Measurements from ENCODE around the gene TMCC1. TPM values are rescaled to one million over a fixed set of nuclear protein-coding genes. Genes with fewer than 3 reads are reported as not detected.

The TMCC1 gene
- total and polyA plus RNA-seq, 4 donors: 10.2 to 60.0 (median 11.0) TPM

DNA sequence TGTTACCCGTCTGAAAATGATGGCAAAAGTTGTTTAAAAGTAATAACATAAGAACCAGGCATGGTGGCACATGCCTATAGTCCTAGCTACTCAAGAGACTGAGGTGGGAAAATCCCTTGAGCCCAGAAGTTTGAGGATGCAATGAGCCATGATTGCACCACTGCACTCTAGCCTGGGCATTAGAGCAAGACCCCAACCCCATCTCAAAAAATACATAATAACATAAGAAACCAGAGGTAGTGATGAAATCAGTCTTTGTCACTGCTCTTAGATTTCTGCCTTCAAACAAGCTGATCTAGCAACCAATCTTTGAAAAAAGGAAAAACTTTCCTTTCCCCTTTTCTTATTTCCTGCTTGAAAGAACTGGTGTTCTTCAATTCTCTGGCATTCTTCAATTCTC is 71.3 kb downstream of the TMCC1 start:
- Histone ChIP-seq H3K9ac (ENCODE audit: low read depth in 1 of 2, low read length in 2 of 2) (no peak overlapping the region), H3K4me3 (ENCODE audit: low read depth in 1 of 3, low read length in 3 of 3) (no peak overlapping the region), H3K27ac (ENCODE audit: low read depth in 1 of 2, low read length in 2 of 2) (peak overlapping the region in 1 of 2 donors; percentile 26), H3K9me3 (ENCODE audit: control insufficient read depth in 4 of 4, low read length in 3 of 4) (no peaks in the 10 kb centered on the region), H3K27me3 (ENCODE audit: control insufficient read depth in 4 of 4, insufficient read depth in 4 of 4, low read length in 3 of 4) (no peaks in the 10 kb centered on the region), H3K4me1 (ENCODE audit: control insufficient read depth in 4 of 4, insufficient read depth in 4 of 4, low read length in 3 of 4) (peaks cover 0 to 7% (median 5%) of the 10 kb centered on the region in 4 donors), H3K36me3 (ENCODE audit: control insufficient read depth in 4 of 4, insufficient read depth in 3 of 4, low read depth in 1 of 4, low read length in 3 of 4) (no peaks in the 10 kb centered on the region)
- no peak for DNase-seq (ENCODE audit: low spot score)
- no peak for TF ChIP-seq FOXA1 (IDR thresholded peaks at IDR 0.05)
- no peak for TF ChIP-seq RXRA (IDR thresholded peaks at IDR 0.05)
- TF ChIP-seq, protein P1, sequence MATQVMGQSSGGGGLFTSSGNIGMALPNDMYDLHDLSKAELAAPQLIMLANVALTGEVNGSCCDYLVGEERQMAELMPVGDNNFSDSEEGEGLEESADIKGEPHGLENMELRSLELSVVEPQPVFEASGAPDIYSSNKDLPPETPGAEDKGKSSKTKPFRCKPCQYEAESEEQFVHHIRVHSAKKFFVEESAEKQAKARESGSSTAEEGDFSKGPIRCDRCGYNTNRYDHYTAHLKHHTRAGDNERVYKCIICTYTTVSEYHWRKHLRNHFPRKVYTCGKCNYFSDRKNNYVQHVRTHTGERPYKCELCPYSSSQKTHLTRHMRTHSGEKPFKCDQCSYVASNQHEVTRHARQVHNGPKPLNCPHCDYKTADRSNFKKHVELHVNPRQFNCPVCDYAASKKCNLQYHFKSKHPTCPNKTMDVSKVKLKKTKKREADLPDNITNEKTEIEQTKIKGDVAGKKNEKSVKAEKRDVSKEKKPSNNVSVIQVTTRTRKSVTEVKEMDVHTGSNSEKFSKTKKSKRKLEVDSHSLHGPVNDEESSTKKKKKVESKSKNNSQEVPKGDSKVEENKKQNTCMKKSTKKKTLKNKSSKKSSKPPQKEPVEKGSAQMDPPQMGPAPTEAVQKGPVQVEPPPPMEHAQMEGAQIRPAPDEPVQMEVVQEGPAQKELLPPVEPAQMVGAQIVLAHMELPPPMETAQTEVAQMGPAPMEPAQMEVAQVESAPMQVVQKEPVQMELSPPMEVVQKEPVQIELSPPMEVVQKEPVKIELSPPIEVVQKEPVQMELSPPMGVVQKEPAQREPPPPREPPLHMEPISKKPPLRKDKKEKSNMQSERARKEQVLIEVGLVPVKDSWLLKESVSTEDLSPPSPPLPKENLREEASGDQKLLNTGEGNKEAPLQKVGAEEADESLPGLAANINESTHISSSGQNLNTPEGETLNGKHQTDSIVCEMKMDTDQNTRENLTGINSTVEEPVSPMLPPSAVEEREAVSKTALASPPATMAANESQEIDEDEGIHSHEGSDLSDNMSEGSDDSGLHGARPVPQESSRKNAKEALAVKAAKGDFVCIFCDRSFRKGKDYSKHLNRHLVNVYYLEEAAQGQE (IDR thresholded peaks at IDR 0.05): no peak
- no peak for TF ChIP-seq HNF4G (IDR thresholded peaks at IDR 0.05)
- no peak for TF ChIP-seq JUND (IDR thresholded peaks at IDR 0.05)
- TF ChIP-seq YY1 (IDR thresholded peaks at IDR 0.05): no peak
- 83% methylated on average over 1 of the region's 1 CpG for WGBS

DNA sequence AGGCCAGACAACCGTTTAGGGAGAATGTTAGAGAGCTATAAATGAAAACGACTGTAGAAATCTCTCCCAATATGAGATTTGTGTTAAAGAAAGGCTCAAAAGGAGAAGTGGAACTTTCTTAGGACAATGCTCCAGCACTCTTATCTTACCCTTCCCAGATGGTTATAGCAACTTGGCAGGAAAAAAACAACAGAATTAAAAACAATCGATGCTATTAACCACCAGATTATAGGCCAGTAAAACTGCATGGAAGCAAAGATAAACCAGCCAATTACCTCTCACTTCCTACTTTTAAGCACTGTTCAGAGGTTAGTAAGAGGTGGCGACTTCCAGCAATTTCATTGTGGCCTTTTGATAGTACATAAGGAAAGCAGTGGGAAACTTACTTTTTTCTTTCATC is 72.9 kb downstream of the TMCC1 start:
- H3K9ac ChIP-seq (ENCODE audit: low read depth in 1 of 2, low read length in 2 of 2): no peak overlapping the region
- TF ChIP-seq NR2F2 (IDR thresholded peaks at IDR 0.05): no peak
- TF ChIP-seq SP1 (IDR thresholded peaks at IDR 0.05): no peak
- no peak for TF ChIP-seq TAF1 (conservative IDR thresholded peaks at IDR 0.05)
- no peak for TF ChIP-seq RAD21 (IDR thresholded peaks at IDR 0.05)
- TF ChIP-seq, protein P2, sequence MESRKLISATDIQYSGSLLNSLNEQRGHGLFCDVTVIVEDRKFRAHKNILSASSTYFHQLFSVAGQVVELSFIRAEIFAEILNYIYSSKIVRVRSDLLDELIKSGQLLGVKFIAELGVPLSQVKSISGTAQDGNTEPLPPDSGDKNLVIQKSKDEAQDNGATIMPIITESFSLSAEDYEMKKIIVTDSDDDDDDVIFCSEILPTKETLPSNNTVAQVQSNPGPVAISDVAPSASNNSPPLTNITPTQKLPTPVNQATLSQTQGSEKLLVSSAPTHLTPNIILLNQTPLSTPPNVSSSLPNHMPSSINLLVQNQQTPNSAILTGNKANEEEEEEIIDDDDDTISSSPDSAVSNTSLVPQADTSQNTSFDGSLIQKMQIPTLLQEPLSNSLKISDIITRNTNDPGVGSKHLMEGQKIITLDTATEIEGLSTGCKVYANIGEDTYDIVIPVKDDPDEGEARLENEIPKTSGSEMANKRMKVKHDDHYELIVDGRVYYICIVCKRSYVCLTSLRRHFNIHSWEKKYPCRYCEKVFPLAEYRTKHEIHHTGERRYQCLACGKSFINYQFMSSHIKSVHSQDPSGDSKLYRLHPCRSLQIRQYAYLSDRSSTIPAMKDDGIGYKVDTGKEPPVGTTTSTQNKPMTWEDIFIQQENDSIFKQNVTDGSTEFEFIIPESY (IDR thresholded peaks at IDR 0.05): no peak
- no peak for TF ChIP-seq HNF4G (IDR thresholded peaks at IDR 0.05)
- no peak for TF ChIP-seq HNF4A (conservative IDR thresholded peaks at IDR 0.05)
- TF ChIP-seq FOXA2 (IDR thresholded peaks at IDR 0.05): no peak
- TF ChIP-seq, protein P3, sequence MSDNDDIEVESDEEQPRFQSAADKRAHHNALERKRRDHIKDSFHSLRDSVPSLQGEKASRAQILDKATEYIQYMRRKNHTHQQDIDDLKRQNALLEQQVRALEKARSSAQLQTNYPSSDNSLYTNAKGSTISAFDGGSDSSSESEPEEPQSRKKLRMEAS (IDR thresholded peaks at IDR 0.05): no peak
- TF ChIP-seq EGR1 (IDR thresholded peaks at IDR 0.05; ENCODE audit: low read depth in 2 of 2): no peak
- H3K9me3 ChIP-seq (ENCODE audit: control insufficient read depth in 4 of 4, low read length in 3 of 4): no peaks in the 10 kb centered on the region
- H3K4me3 ChIP-seq (ENCODE audit: low read depth in 1 of 3, low read length in 3 of 3): no peak overlapping the region
- no peaks in the 10 kb centered on the region for H3K27me3 ChIP-seq (ENCODE audit: control insufficient read depth in 4 of 4, insufficient read depth in 4 of 4, low read length in 3 of 4)
- 70% methylated on average over 4 of the region's 4 CpGs for WGBS
- no peak overlapping the region for H3K27ac ChIP-seq (ENCODE audit: low read depth in 1 of 2, low read length in 2 of 2)
- H3K4me1 ChIP-seq (ENCODE audit: control insufficient read depth in 4 of 4, insufficient read depth in 4 of 4, low read length in 3 of 4): peaks cover 0 to 7% (median 5%) of the 10 kb centered on the region in 4 donors
- no peak for DNase-seq (ENCODE audit: low spot score)
- H3K36me3 ChIP-seq (ENCODE audit: control insufficient read depth in 4 of 4, insufficient read depth in 3 of 4, low read depth in 1 of 4, low read length in 3 of 4): no peaks in the 10 kb centered on the region

DNA sequence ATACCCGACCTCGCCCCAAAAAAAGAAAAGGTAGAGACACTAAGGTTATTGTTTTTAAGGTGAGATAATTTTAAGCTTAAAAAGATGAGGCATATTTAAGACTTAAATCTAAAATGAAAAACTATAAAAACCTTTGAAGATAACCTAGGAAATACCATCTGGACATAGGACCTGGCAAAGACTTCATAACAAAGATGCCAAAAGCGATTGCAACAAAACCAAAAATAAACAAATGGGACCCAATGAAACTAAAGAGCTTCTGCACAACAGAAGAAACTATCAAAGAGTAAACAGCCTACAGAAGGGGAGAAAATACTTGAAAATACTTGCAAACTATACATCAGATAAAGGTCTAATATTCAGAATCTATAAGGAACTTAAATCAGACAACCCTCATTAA is 80.9 kb downstream of the TMCC1 start:
- WGBS: 43% methylated on average over 3 of the region's 3 CpGs
- H3K27me3 ChIP-seq (ENCODE audit: control insufficient read depth in 4 of 4, insufficient read depth in 4 of 4, low read length in 3 of 4): no peaks in the 10 kb centered on the region
- no peaks in the 10 kb centered on the region for H3K36me3 ChIP-seq (ENCODE audit: control insufficient read depth in 4 of 4, insufficient read depth in 3 of 4, low read depth in 1 of 4, low read length in 3 of 4)
- H3K27ac ChIP-seq (ENCODE audit: low read depth in 1 of 2, low read length in 2 of 2): no peak overlapping the region
- no peak overlapping the region for H3K4me3 ChIP-seq (ENCODE audit: low read depth in 1 of 3, low read length in 3 of 3)
- TF ChIP-seq HNF4A (conservative IDR thresholded peaks at IDR 0.05): peak; percentile 17 to 24
- TF ChIP-seq RAD21 (IDR thresholded peaks at IDR 0.05): peak; percentile 11 to 13
- peak; percentile 43 for TF ChIP-seq FOXA2 (IDR thresholded peaks at IDR 0.05)
- no peak for TF ChIP-seq EGR1 (IDR thresholded peaks at IDR 0.05; ENCODE audit: low read depth in 2 of 2)
- no peak for TF ChIP-seq HNF4G (IDR thresholded peaks at IDR 0.05)
- H3K9ac ChIP-seq (ENCODE audit: low read depth in 1 of 2, low read length in 2 of 2): no peak overlapping the region
- H3K4me1 ChIP-seq (ENCODE audit: control insufficient read depth in 4 of 4, insufficient read depth in 4 of 4, low read length in 3 of 4): peaks cover 3 to 6% (median 5%) of the 10 kb centered on the region in 4 donors
- DNase-seq (ENCODE audit: low spot score): no peak
- no peaks in the 10 kb centered on the region for H3K9me3 ChIP-seq (ENCODE audit: control insufficient read depth in 4 of 4, low read length in 3 of 4)

Data from liver (tissue), 9 donors.